Measurements from ENCODE around the gene STAMBPL1.

STAMBPL1 gene

GRCh38 chr10:88896372-88896993 lies 16.4 kb downstream of the STAMBPL1 start:
- DNase-seq = no peak

GRCh38 chr10:88896994-88897853 lies 17.2 kb downstream of the STAMBPL1 start:
- peak; percentile 19 for DNase-seq

GRCh38 chr10:88898727-88899126 lies 18.7 kb downstream of the STAMBPL1 start:
- DNase-seq = no peak

- no peak for DNase-seq
Measured at GRCh38 chr10:88899886-88900285, 19.8 kb downstream of the STAMBPL1 start.

GRCh38 chr10:88901206-88901983 lies 21.4 kb downstream of the STAMBPL1 start:
- no peak for DNase-seq

- DNase-seq = no peak
Measured at GRCh38 chr10:88901984-88902789, 22.1 kb downstream of the STAMBPL1 start.

GRCh38 chr10:88903715-88904114 lies 23.7 kb downstream of the STAMBPL1 start:
- no peak for DNase-seq

- no peak for DNase-seq
Measured at GRCh38 chr10:88906921-88907320, 26.9 kb downstream of the STAMBPL1 start.

GRCh38 chr10:88908194-88908593 lies 28.1 kb downstream of the STAMBPL1 start:
- peak; percentile 20 for DNase-seq

- no peak for DNase-seq
Measured at GRCh38 chr10:88911116-88911515, 31.1 kb downstream of the STAMBPL1 start.

GRCh38 chr10:88911851-88912250 lies 31.8 kb downstream of the STAMBPL1 start:
- DNase-seq = no peak

- no peak for DNase-seq
Measured at GRCh38 chr10:88913127-88913526, 33.1 kb downstream of the STAMBPL1 start.

GRCh38 chr10:88913788-88914187 lies 33.7 kb downstream of the STAMBPL1 start:
- no peak for DNase-seq

- DNase-seq = no peak
Measured at GRCh38 chr10:88915781-88916180, 35.7 kb downstream of the STAMBPL1 start.

- DNase-seq = no peak
Measured at GRCh38 chr10:88916231-88916630, 36.2 kb downstream of the STAMBPL1 start.

GRCh38 chr10:88916986-88917385 lies 36.9 kb downstream of the STAMBPL1 start:
- DNase-seq = no peak

- DNase-seq = no peak
Measured at GRCh38 chr10:88918191-88918905, 38.3 kb downstream of the STAMBPL1 start.

- no peak for DNase-seq
Measured at GRCh38 chr10:88919041-88919440, 39.0 kb downstream of the STAMBPL1 start.

- DNase-seq = no peak
Measured at GRCh38 chr10:88920198-88920597, 40.2 kb downstream of the STAMBPL1 start.

- no peak for DNase-seq
Measured at GRCh38 chr10:88920986-88921593, 41.0 kb downstream of the STAMBPL1 start.

- no peak for DNase-seq
Measured at GRCh38 chr10:88922041-88922440, 42.0 kb downstream of the STAMBPL1 start.

GRCh38 chr10:88923520-88923919 lies 43.5 kb downstream of the STAMBPL1 start:
- no peak for DNase-seq

All from activated naive CD4-positive, alpha-beta T cell treated with anti-CD3 and anti-CD28 coated beads, Interleukin-2, amount 50 U/mL, for 16 hours (primary cell).